Fibroblast of peridontal ligament (primary cell): ENCODE data around the gene DCN.
A peak's percentile ranks its signal among the peaks of the same experiment; 100 is the strongest.

Experiments
- DNase-seq: peaks from one replicate; pipeline ENCODE4 v3.0.0-alpha.2; 2010; ENCODE audit errors: extremely low read depth

Gene DCN

GRCh38 chr12:91186156-91186555 lies 3.5 kb upstream of the DCN start:
- no peak for DNase-seq

DNA sequence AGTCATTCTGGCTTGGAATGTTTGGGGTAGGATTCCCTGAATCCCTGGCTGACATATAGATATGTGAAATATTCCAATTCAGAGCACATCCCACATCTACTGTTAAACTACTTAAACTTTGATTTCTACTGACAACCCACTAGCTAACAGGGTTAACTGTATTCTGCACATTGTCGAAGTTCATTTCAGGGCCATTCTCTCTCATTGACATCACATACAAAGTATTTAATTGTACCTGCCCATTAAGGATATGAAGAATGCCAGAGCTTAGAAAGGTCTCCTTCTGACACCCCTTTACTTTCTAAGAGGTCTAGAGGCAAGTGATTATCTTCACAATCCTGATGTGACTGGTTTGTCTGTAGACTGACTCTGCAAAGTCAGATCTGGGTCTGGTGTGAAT lies 2.8 kb upstream of the DCN start:
- DNase-seq, result no peak

DNA sequence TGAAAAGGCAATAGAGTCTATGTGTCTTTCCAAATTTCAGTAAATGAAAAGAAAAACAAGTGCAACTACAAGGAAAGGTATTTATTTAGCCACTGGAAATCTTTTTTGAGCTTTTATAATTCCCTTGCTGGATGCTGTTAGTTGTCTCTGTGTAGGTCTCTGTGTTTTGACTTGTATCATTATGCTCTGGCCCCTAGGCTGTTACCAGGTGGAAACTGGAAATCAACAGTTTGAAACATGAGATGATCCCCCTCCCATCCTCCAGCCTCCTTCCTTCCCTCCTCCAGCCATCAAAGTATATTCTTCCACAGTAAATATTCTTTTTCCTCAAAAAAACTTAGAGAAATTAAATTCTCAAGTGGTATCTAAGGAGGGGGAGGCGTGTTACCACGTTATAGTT lies 934 bp upstream of the DCN start:
- DNase-seq, result no peak

- peak; percentile 97 for DNase-seq
These were observed 1.8 kb downstream of the DCN start for GRCh38 chr12:91180582-91181395.

GRCh38 chr12:91179966-91180561 lies 2.6 kb downstream of the DCN start:
- DNase-seq, result peak; percentile 34

GRCh38 chr12:91179315-91179714 lies 3.3 kb downstream of the DCN start:
- DNase-seq, result peak; percentile 59

GRCh38 chr12:91178781-91179180 lies 3.8 kb downstream of the DCN start:
- DNase-seq, result peak; percentile 25

- DNase-seq, result peak; percentile 81
These were observed 4.5 kb downstream of the DCN start for GRCh38 chr12:91178139-91178561.

- no peak for DNase-seq
These were observed 5.2 kb downstream of the DCN start for GRCh38 chr12:91177381-91177780.

DNA sequence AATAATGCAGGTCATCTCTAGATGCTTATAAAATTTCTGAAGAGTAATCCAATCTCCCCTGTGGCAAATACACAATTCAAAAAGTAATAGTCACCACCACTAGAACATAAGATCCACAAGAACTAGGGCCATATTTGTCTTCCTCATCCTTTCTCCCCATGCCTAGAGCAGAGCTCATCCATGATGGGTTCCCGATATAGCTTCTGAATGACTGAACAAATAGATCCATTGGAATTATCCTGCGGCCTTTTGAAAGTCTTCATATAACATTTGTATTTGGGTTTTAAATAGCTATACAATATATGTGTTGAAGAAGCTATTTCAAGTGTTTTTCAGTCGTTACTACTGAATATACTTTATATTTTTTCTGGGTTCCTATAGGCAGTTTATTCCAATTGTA lies 5.7 kb downstream of the DCN start:
- DNase-seq, result no peak

- no peak for DNase-seq
These were observed 6.3 kb downstream of the DCN start for GRCh38 chr12:91176358-91176757.

DNA sequence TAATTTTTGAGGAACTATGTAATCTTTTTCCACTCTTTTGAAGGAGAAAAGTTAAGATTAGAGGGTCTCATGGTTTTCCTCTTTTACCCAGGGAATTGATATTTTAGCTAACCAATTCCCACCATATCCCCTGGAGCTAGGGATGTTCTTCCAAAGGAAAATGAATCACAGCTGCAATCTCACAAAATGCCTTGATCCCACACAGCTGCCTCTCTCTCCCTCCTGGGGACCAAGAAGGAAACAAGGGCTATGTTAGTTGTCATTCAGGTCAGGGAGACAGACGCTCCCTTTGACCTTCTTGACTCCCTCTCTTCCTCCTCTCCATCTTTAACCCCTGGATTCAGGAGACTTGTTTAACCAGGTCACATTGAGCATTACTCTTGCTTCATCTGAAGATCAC lies 9.5 kb downstream of the DCN start:
- no peak for DNase-seq

GRCh38 chr12:91172096-91172495 lies 10.5 kb downstream of the DCN start:
- peak; percentile 33 for DNase-seq

GRCh38 chr12:91171476-91171875 lies 11.1 kb downstream of the DCN start:
- DNase-seq, result no peak

DNA sequence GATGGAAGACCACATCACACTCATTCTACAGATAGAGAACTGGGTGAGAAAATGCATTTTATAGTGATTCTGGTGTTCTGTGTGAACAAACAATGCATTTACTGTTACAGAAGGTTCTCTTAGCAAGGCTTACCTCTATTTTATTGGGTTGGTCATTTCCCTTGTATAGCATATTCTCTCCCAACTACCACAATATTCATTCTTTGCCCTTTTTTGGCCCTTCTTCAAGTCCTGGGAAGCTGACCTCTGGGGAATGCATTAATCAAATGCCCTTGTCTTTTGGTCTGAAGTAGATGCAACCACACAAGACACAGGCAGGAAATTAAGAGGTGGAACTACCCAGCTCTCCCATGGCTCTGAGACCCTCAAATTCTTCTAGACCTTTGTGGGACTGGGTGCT lies 19.5 kb downstream of the DCN start:
- no peak for DNase-seq

DNA sequence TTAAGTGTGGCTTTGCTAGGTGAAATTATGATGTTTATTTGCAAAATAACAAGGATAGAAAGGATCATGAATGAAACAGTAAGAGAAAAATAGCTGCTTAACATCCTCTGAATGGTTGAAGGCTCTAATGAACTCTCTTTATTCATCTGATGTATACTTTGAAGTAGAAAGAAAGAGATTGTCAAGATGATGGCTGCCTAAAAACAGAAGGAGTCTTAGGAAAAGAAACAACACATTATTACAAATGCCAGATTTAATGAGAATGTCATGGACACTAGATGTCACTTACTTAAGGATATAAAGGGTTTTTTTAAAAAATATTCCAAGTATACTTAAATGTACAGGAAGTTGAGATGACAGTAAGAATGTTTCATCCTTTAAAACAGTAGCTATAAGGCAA lies 21.6 kb downstream of the DCN start:
- no peak for DNase-seq

GRCh38 chr12:91155990-91156389 lies 26.6 kb downstream of the DCN start:
- peak; percentile 44 for DNase-seq

DNA sequence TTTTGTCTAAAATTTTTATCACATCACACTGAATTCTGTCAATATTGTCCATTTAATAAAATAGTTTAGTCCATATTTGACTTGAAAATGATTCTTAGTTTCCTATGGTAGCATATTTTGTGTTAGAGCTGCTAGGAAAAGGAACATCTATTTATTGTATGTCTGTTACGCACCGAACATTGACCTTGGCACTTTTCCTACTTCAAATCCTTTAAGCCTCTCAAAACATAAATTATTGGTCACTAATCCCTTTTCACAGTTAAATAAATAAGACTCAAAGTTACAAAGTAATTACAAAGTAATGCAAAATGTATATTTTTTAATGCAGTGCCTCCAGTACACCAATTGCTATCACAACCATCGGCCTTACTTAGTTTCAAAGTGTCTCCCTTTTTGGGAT lies 28.5 kb downstream of the DCN start:
- DNase-seq, result no peak

DNA sequence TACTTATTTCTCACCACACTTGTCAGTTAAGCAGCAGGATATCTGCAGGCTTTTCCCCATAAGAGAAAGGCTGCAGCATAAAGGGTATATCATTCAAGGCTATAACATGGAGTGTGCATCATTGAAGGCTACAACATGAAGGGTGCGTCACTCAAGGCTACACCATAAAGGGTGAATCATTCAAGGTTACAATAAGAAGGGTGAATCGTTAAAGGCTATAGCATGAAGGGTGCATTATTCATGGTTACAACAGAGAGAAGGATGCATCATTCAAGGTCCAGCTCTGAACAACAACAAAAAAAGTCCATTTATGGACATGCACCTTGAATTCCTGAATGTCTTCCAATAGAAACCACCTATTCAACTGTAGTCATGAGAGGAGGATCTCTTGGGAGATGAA lies 38.6 kb downstream of the DCN start:
- no peak for DNase-seq

DNA sequence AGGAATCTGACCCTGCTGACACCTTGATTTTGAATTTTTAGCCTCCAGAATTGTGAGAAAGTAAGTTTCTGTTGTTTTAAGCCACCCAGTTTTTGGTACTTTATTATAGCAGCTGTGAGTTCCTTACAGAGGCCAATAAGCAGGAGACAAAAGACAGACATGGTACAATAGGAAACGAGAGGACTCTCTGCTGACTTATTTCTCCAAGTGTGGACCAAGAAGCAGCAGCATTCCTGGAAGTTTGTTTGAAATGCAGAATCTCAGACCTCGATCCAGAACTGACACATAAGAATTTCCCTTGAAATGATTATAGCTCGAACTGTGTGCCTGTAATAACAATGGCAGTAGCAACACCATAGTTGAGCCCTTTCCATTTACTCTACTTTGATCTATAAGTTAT lies 39.4 kb downstream of the DCN start:
- no peak for DNase-seq

DNA sequence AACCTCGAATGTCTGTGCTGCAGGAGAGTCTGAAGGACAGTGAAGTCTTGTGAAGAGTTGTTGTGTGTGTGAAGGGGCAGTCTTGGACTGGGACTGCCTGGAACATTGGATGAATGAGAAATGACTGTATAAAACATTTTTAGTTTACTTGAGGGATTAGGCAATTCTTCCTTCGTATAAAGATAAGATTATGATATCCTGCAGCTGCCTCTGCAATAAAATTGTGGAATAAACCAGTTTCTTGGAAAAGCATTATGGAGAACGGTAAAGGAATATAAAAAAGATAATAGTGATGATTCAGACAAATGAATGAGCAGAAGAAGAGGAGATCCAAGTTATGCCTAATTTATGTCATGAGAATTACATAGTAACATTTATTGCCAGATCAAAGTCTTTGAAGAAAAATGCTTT lies 40.4 kb downstream of the DCN start:
- DNase-seq, result peak; percentile 47

DNA sequence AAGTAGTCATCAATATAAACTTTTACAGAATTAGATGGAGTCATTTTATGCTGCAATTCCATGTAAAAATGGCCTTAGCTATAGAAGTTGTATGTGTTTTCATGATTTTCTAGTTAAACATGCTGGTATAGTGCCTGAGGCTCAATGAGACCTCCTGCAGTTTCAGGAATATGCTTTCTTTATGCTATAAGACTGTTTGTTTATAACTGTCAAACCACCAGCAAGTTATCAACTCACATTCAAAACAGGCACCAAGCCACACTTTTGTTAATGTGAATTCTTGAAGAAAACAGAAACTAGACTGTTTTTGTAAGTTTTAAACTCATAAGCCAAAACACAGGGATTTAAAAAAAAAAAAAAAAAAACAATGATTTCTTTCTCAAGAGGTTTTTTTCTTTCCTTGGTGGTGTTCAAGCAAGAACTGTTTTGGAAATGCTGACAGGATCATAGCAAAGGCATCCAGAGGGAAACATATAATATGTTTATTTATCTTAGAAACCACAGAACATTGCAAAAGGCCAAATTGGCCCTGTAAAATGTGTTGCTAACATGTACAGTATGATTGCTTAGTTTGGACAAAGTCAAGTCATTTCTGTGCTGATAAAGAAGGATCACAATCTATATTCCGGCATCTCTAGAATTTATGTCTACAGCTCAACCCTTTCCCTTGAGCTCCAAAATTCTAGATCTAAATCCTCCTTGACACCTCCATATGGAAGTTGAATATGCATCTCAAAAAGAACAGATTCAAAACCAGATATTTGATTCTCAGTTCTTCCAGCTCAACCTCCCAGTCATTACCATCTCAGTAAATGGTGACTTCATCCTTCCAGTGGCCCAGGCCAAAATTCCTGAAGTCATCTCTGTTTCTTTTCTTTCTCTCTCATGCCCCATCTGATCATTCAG lies 42.3 kb downstream of the DCN start:
- peak; percentile 98 for DNase-seq

DNA sequence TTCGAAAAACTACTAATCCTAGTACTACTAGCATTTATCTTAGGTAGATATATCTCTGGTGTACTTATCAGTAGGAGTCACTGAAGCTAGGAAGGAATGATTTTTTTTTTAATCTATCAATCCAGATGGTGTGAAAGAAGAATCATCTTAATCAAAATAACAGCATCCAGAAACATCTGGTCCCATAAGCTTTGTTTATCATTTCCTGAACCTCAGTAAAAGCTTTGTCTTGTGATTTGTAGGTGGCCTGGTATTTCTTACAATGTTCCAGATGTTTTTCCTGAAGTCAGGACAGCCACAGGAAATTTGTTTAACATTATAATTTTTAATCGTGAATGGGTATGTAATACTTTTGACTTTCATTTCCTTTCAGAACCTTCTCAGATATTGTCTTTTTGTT lies 43.3 kb downstream of the DCN start:
- DNase-seq, result peak; percentile 39
